HepG2 (cell line): ENCODE results near the gene MIEF2.

ENCODE experiments used
- POLR2A ChIP-seq, 2 experiments: IDR thresholded peaks; 2 replicates each; pipeline ENCODE4 v1.6.1; 2011; ENCODE audit warnings: low read depth in 2 of 2, low read length in 2 of 2, mild to moderate bottlenecking in 1 of 2, moderate library complexity in 1 of 2; ENCODE audit not compliant: insufficient read depth in 1 of 2
- SYNCRIP ChIP-seq: fragments of 200-400 bp; formaldehyde crosslinking; IDR thresholded peaks from 2 replicates; pipeline ENCODE4 v1.6.1; 2018; ENCODE audit warnings: mild to moderate bottlenecking, low read depth, low read length; ENCODE audit not compliant: insufficient read depth
- TF ChIP-seq, protein P1 (sequence below): sonication (generic); formaldehyde crosslinking; IDR thresholded peaks from 2 replicates; pipeline ENCODE4 v1.4.0; 2020; ENCODE audit warnings: missing genetic modification reagents

DNA sequence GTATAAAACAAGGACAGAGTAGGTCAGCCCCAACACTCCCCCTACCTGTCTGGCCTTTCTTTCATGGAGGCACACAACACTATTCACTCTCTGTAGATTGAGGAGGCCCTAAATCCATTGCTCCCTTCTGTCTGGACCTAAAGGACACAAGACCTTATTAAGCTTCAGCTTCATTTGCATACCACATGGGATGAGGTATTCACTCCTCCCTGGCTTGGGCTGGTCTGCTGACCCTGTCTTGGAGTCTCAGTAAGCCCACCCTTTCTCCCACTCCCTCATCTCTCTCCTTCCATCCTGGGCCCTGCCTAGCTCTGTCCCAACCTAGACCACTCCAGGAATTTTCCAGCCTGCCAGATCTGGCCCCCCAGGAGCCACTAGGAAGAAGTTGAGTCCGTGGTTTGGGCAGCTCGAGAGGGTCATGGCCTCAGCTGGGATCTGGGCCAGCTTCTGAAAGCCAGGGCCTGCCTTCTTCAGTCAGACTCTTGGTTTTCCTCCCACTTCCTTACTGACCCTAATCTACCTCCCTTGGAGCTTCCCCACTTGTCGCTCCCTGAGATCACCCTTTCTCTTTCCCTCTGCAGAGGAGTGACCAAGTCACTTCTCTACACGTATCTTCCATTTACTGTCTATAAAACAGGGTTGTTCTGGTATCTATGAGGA, 41.6 kb upstream of the MIEF2 start:
- TF ChIP-seq SYNCRIP (no peak), POLR2A (IDR thresholded peaks at IDR 0.05; ENCODE audit: insufficient read depth in 1 of 2, low read depth in 2 of 2, low read length in 2 of 2) (no peak)
- TF ChIP-seq, protein P1, sequence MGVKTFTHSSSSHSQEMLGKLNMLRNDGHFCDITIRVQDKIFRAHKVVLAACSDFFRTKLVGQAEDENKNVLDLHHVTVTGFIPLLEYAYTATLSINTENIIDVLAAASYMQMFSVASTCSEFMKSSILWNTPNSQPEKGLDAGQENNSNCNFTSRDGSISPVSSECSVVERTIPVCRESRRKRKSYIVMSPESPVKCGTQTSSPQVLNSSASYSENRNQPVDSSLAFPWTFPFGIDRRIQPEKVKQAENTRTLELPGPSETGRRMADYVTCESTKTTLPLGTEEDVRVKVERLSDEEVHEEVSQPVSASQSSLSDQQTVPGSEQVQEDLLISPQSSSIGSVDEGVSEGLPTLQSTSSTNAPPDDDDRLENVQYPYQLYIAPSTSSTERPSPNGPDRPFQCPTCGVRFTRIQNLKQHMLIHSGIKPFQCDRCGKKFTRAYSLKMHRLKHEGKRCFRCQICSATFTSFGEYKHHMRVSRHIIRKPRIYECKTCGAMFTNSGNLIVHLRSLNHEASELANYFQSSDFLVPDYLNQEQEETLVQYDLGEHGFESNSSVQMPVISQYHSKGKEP (CRISPR knock-in tag) = no peak
